Trophoblast cell (in vitro differentiated cells and primary cell): Measurements from ENCODE around the gene CHRND.

Experiments
- DNase-seq, 2 donors: peaks; one replicate each; pipeline ENCODE4 v3.0.0-alpha.2; 2016
- H2AFZ ChIP-seq: 2 replicates; pipeline ENCODE4 v1.6.1; 2013; ENCODE audit warnings: low read length, moderate library complexity, mild to moderate bottlenecking; ENCODE audit not compliant: insufficient read depth, poor library complexity
- H2AK5ac ChIP-seq: 2 replicates; pipeline ENCODE4 v1.6.1; 2013; ENCODE audit warnings: mild to moderate bottlenecking, low read length
- H2BK120ac ChIP-seq: 2 replicates; pipeline ENCODE4 v1.6.1; 2013; ENCODE audit warnings: low read length, mild to moderate bottlenecking, moderate library complexity; ENCODE audit not compliant: insufficient read depth, poor library complexity
- H2BK12ac ChIP-seq: 2 replicates; pipeline ENCODE4 v1.6.1; 2013; ENCODE audit warnings: mild to moderate bottlenecking, low read length, moderate library complexity
- H2BK5ac ChIP-seq: 2 replicates; pipeline ENCODE4 v1.6.1; 2013; ENCODE audit warnings: low read length, low read depth, moderate library complexity, mild to moderate bottlenecking; ENCODE audit not compliant: poor library complexity
- H3K14ac ChIP-seq: 2 replicates; pipeline ENCODE4 v1.6.1; 2013; ENCODE audit warnings: mild to moderate bottlenecking, low read length
- H3K18ac ChIP-seq: 2 replicates; pipeline ENCODE4 v1.6.1; 2013; ENCODE audit warnings: mild to moderate bottlenecking, low read length
- H3K23ac ChIP-seq: 2 replicates; pipeline ENCODE4 v1.6.1; 2013; ENCODE audit warnings: low read length
- H3K27ac ChIP-seq: 2 replicates; pipeline ENCODE4 v1.5.1; 2013; ENCODE audit warnings: low read depth, mild to moderate bottlenecking, inconsistent platforms, low read length, moderate library complexity
- H3K27me3 ChIP-seq: 2 replicates; pipeline ENCODE4 v1.6.1; 2013; ENCODE audit warnings: inconsistent platforms, mild to moderate bottlenecking, low read length, moderate library complexity; ENCODE audit not compliant: insufficient read depth
- H3K36me3 ChIP-seq, 2 experiments: 1 replicate in 1 of 2; 2 replicates in 1 of 2; pipeline ENCODE4 v1.6.1; 2013; ENCODE audit warnings: low read length in 2 of 2, mild to moderate bottlenecking in 2 of 2, moderate library complexity in 1 of 2; ENCODE audit not compliant: insufficient read depth in 2 of 2, control insufficient read depth in 1 of 2
- H3K4ac ChIP-seq: 2 replicates; pipeline ENCODE4 v1.6.1; 2013; ENCODE audit warnings: low read depth, mild to moderate bottlenecking, low read length, moderate library complexity
- H3K4me1 ChIP-seq, 2 experiments: 1 replicate in 1 of 2; 2 replicates in 1 of 2; pipeline ENCODE4 v1.6.1; 2013; ENCODE audit warnings: low read length in 2 of 2, mild to moderate bottlenecking in 2 of 2, moderate library complexity in 1 of 2; ENCODE audit not compliant: insufficient read depth in 2 of 2, control insufficient read depth in 1 of 2
- H3K4me2 ChIP-seq: 2 replicates; pipeline ENCODE4 v1.6.1; 2013; ENCODE audit warnings: inconsistent platforms, mild to moderate bottlenecking, low read length, moderate library complexity
- H3K4me3 ChIP-seq: 2 replicates; pipeline ENCODE4 v1.5.1; 2013; ENCODE audit warnings: mild to moderate bottlenecking, low read depth, low read length, inconsistent platforms
- H3K79me1 ChIP-seq: one replicate; pipeline ENCODE4 v1.6.1; 2013; ENCODE audit warnings: low read length
- H3K79me2 ChIP-seq: 2 replicates; pipeline ENCODE4 v1.6.1; 2013; ENCODE audit warnings: low read length, mild to moderate bottlenecking; ENCODE audit not compliant: control insufficient read depth, insufficient read depth, poor library complexity
- H3K9ac ChIP-seq: 2 replicates; pipeline ENCODE4 v1.6.1; 2013; ENCODE audit warnings: mild to moderate bottlenecking, low read length
- H3K9me3 ChIP-seq: 2 replicates; pipeline ENCODE4 v1.6.1; 2013; ENCODE audit warnings: low read depth, mild to moderate bottlenecking, control low read depth, inconsistent platforms, low read length; ENCODE audit not compliant: insufficient read depth
- H4K12ac ChIP-seq: 2 replicates; pipeline ENCODE4 v1.6.1; 2013; ENCODE audit warnings: low read depth, mild to moderate bottlenecking, low read length, moderate library complexity
- H4K8ac ChIP-seq: 2 replicates; pipeline ENCODE4 v1.6.1; 2013; ENCODE audit warnings: low read depth, mild to moderate bottlenecking, low read length, moderate library complexity
- H4K91ac ChIP-seq: one replicate; pipeline ENCODE4 v1.6.1; 2013; ENCODE audit warnings: low read depth, mild to moderate bottlenecking, low read length, moderate library complexity
- WGBS: extraction: QIAGEN DNeasy Blood & Tissue Kit; methylation state at CpG from one replicate; pipeline ENCODE4 v1.1.7; 2013; ENCODE audit warnings: missing lambda C conversion rate; ENCODE audit not compliant: insufficient read length, insufficient coverage; ENCODE audit errors: extremely low coverage; 5-methylcytosine and 5-hydroxymethylcytosine counted together

CHRND gene

DNA sequence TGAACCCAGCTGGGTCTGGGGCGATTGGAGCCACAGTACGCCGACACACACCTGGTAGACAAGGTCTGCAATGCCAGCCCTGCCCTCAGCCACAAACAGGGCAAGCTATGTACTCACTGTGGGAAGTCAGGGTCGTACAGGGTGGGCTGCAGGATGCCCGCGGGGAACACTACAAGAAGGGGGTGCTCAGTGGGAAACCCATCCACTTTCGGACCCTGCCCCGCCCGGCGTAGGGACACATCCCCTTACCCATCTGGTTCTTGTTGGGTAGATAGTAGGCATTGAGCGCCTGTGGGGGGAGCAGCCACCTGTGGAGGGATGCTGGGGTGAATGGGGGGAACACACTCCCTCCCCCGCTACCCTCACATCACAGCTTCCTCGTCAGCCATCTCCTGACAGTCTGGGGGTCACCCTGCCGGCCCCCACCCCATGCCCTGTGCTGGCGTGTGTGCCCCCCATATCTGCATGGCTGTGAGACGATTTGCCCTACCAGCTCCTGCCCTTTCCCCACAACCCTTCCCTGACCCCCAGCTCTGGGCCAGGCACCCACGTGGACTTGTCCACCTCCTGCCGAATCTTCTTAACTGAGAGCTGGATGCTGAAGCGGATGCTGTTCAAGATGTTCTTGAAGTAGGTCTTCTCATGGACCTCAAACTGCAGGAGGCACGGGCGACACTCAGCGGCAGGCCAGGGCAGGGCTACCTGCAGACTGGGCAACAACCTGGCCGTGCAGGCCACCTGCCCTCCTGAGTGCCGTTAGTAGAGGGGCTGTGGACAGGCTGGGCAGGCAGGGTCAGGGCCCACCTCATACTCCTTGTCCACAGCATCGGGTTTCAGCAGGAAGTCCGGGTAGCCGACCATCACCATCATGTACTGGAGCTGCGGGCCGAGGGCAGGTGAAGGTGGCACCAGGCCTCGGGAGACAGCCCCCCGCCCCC lies 43.4 kb upstream of the CHRND start:
- Histone ChIP-seq H3K36me3 (no peaks in the 10 kb centered on the region), H3K9me3 (peaks cover 24% of the 10 kb centered on the region), H3K79me1 (no peaks in the 10 kb centered on the region), H4K91ac (no peak overlapping the region), H3K27ac (no peak overlapping the region), H4K12ac (no peak overlapping the region), H3K4ac (no peak overlapping the region), H3K23ac (no peak overlapping the region), H2BK12ac (no peak overlapping the region), H3K4me3 (peak overlapping the region; percentile 17), H3K9ac (no peak overlapping the region), H2AFZ (no peak overlapping the region), H3K4me1 (peaks cover 0 to 5% of the 10 kb centered on the region in 2 experiments), H2AK5ac (no peak overlapping the region), H3K4me2 (no peak overlapping the region), H3K79me2 (no peaks in the 10 kb centered on the region), H2BK5ac (no peak overlapping the region), H3K18ac (no peak overlapping the region), H3K14ac (no peak overlapping the region), H4K8ac (no peak overlapping the region), H2BK120ac (no peak overlapping the region), H3K27me3 (peaks cover 40% of the 10 kb centered on the region)
- no CpG with 5 or more reads among the region's 31 CpGs for WGBS
- no peak for DNase-seq

DNA sequence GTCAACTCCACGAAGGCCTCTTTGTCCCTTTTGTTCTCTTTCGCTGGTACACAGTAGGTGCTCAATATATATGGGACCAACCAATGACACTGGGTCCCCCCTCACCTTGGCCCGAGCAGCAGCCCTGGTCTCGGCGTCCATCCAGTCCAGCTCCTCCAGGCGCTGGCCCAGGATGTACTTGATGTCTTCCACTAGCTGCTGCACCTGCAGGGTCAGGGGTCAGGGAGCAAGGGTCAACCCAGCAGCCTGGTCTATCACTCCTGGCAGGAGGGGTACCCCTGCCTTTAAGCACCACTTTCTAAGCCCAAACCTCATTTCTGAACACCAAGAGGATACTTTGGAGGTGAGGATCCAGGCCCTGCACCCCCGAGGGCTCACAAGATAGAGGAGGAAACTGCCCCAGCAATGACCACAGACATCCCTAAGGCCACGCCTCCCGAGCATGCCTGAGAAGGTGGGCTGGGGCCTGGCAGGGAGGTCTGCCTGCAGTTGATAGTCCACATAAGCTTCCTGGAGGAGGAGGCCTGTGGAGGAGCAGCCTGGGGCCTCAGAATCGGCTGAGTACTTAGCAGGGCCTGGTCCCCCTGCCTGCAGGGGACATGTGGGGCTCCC lies 42.5 kb upstream of the CHRND start:
- no CpG with 5 or more reads among the region's 10 CpGs for WGBS
- Histone ChIP-seq H3K9ac (no peak overlapping the region), H3K23ac (no peak overlapping the region), H3K9me3 (peaks cover 24% of the 10 kb centered on the region), H3K4me1 (peaks cover 0 to 5% of the 10 kb centered on the region in 2 experiments), H4K91ac (no peak overlapping the region), H2BK12ac (no peak overlapping the region), H3K27ac (no peak overlapping the region), H2AK5ac (no peak overlapping the region), H4K8ac (no peak overlapping the region), H2BK5ac (no peak overlapping the region), H3K36me3 (no peaks in the 10 kb centered on the region), H3K27me3 (peaks cover 49% of the 10 kb centered on the region), H2BK120ac (no peak overlapping the region), H3K4me2 (no peak overlapping the region), H3K18ac (no peak overlapping the region), H2AFZ (no peak overlapping the region), H3K4ac (no peak overlapping the region), H3K79me1 (no peaks in the 10 kb centered on the region), H4K12ac (no peak overlapping the region), H3K14ac (no peak overlapping the region), H3K4me3 (no peak overlapping the region), H3K79me2 (no peaks in the 10 kb centered on the region)
- DNase-seq, result no peak

DNA sequence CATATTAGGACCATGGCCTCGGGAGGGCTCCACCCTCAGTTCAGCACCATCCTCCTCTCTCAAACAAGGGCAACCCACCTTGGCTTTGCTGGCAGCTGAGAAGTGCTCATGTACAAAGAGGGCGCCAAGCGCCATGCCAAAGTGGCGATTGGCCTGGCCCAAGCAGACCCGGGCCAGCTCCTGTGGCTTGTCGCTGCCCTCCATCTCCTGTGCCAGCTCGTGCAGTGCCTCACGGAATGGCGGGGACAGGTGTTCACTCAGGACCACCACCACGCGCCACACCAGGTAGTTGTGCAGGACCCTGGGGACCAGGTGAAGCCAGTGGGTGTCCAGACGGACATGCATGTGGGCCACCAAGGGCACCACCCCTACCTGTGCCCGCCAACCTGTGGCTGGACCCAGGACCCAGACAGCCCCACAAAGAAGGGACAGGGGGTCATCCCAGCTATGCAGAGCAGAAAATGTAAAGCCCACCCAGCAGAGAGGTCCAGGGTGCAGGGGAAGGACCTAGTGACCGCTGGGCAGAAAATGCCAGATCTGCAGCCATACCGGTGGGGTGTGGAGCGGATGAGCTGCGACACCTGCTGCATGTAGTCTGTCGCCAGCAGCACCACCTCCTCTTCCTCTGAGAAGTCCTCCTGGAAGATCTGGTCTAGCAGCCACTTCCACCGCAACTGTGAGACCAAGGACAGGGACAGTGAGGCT lies 41.9 kb upstream of the CHRND start:
- H3K79me1 ChIP-seq, result no peaks in the 10 kb centered on the region
- H2BK120ac ChIP-seq, result no peak overlapping the region
- no CpG with 5 or more reads among the region's 19 CpGs for WGBS
- no peak overlapping the region for H2BK12ac ChIP-seq
- H3K36me3 ChIP-seq, result no peaks in the 10 kb centered on the region
- H4K91ac ChIP-seq, result no peak overlapping the region
- peaks cover 24% of the 10 kb centered on the region for H3K9me3 ChIP-seq
- no peak overlapping the region for H3K4me2 ChIP-seq
- no peak overlapping the region for H3K4ac ChIP-seq
- no peak for DNase-seq
- H3K79me2 ChIP-seq, result no peaks in the 10 kb centered on the region
- no peak overlapping the region for H4K12ac ChIP-seq
- H3K4me3 ChIP-seq, result no peak overlapping the region
- H4K8ac ChIP-seq, result no peak overlapping the region
- peaks cover 55% of the 10 kb centered on the region for H3K27me3 ChIP-seq
- no peak overlapping the region for H2AK5ac ChIP-seq
- H2AFZ ChIP-seq, result no peak overlapping the region
- H3K14ac ChIP-seq, result no peak overlapping the region
- peaks cover 0 to 5% of the 10 kb centered on the region in 2 experiments for H3K4me1 ChIP-seq
- no peak overlapping the region for H3K27ac ChIP-seq
- H2BK5ac ChIP-seq, result no peak overlapping the region
- H3K18ac ChIP-seq, result no peak overlapping the region
- H3K23ac ChIP-seq, result no peak overlapping the region
- H3K9ac ChIP-seq, result no peak overlapping the region

- no peak overlapping the region for H3K4me2 ChIP-seq
- H3K79me2 ChIP-seq, result no peaks in the 10 kb centered on the region
- no peak overlapping the region for H2BK120ac ChIP-seq
- no peak overlapping the region for H4K12ac ChIP-seq
- no peak overlapping the region for H2AK5ac ChIP-seq
- H4K8ac ChIP-seq, result no peak overlapping the region
- no peak overlapping the region for H2AFZ ChIP-seq
- peaks cover 55% of the 10 kb centered on the region for H3K27me3 ChIP-seq
- H3K9ac ChIP-seq, result no peak overlapping the region
- no peak overlapping the region for H2BK5ac ChIP-seq
- no peak overlapping the region for H3K4me3 ChIP-seq
- peaks cover 0 to 5% of the 10 kb centered on the region in 2 experiments for H3K4me1 ChIP-seq
- H3K23ac ChIP-seq, result no peak overlapping the region
- no peaks in the 10 kb centered on the region for H3K36me3 ChIP-seq
- H3K14ac ChIP-seq, result no peak overlapping the region
- no peak overlapping the region for H3K27ac ChIP-seq
- no peak overlapping the region for H3K18ac ChIP-seq
- no peak overlapping the region for H4K91ac ChIP-seq
- H3K9me3 ChIP-seq, result peaks cover 23% of the 10 kb centered on the region
- no peak overlapping the region for H3K4ac ChIP-seq
- DNase-seq, result no peak
- WGBS, result no CpG with 5 or more reads among the region's 12 CpGs
- no peaks in the 10 kb centered on the region for H3K79me1 ChIP-seq
- H2BK12ac ChIP-seq, result no peak overlapping the region
Observed at GRCh38 chr2:232484628-232485347, 41.2 kb upstream of the CHRND start.
